CD1c-positive myeloid dendritic cell (primary cell): ENCODE data around the gene DGKH.

ENCODE experiments used
- DNase-seq: peaks from one replicate; pipeline ENCODE4 v3.0.0-alpha.2; 2016; ENCODE audit errors: extremely low spot score

DGKH gene

GRCh38 chr13:42039946-42040729 lies 8.3 kb upstream of the DGKH start:
- peak; percentile 90 for DNase-seq

- DNase-seq, result no peak
Measured at GRCh38 chr13:42040730-42041010, 7.8 kb upstream of the DGKH start.

GRCh38 chr13:42041011-42041683 lies 7.3 kb upstream of the DGKH start:
- peak; percentile 93 for DNase-seq

- no peak for DNase-seq
Measured at GRCh38 chr13:42041684-42042035, 6.8 kb upstream of the DGKH start.

- no peak for DNase-seq
Measured at GRCh38 chr13:42043676-42044075, 4.8 kb upstream of the DGKH start.

- no peak for DNase-seq
Measured at GRCh38 chr13:42046448-42046847, 2.0 kb upstream of the DGKH start.

- peak; percentile 46 for DNase-seq
Measured at GRCh38 chr13:42047561-42048341, 697 bp upstream of the DGKH start.

GRCh38 chr13:42048684-42049453 lies 421 bp downstream of the DGKH start:
- peak; percentile 88 for DNase-seq

- DNase-seq, result no peak
Measured at GRCh38 chr13:42049454-42049813, 986 bp downstream of the DGKH start.

- DNase-seq, result no peak
Measured at GRCh38 chr13:42054798-42055499, 6.5 kb downstream of the DGKH start.

GRCh38 chr13:42055500-42056085 lies 7.1 kb downstream of the DGKH start:
- no peak for DNase-seq

- peak; percentile 25 for DNase-seq
Measured at GRCh38 chr13:42056146-42056545, 7.7 kb downstream of the DGKH start.

- DNase-seq, result no peak
Measured at GRCh38 chr13:42056583-42056982, 8.1 kb downstream of the DGKH start.

- no peak for DNase-seq
Measured at GRCh38 chr13:42057918-42058530, 9.6 kb downstream of the DGKH start.

- DNase-seq, result no peak
Measured at GRCh38 chr13:42061943-42062342, 13.5 kb downstream of the DGKH start.

- no peak for DNase-seq
Measured at GRCh38 chr13:42063105-42063504, 14.7 kb downstream of the DGKH start.

GRCh38 chr13:42064259-42064658 lies 15.8 kb downstream of the DGKH start:
- DNase-seq, result no peak

GRCh38 chr13:42064966-42065365 lies 16.5 kb downstream of the DGKH start:
- no peak for DNase-seq

- DNase-seq, result no peak
Measured at GRCh38 chr13:42065414-42065813, 17.0 kb downstream of the DGKH start.

GRCh38 chr13:42066542-42066941 lies 18.1 kb downstream of the DGKH start:
- no peak for DNase-seq

GRCh38 chr13:42068886-42069285 lies 20.4 kb downstream of the DGKH start:
- DNase-seq, result peak; percentile 60
